NCI-H1092 treated with DMSO at 0.1 percent for 48 hours (cell line): ENCODE measurements around the gene VLDLR.

Experiments used
- DNase-seq: peaks from one replicate; lab custom pipeline; 2025; lab: John Stamatoyannopoulos, UW

Gene VLDLR

GRCh38 chr9:2620919-2621721, 467 bp upstream of the VLDLR start:
- DNase-seq = peak; percentile 87

- peak; percentile 67 for DNase-seq
These were observed 1.1 kb downstream of the VLDLR start for GRCh38 chr9:2622461-2623287.

GRCh38 chr9:2623288-2624050, 1.9 kb downstream of the VLDLR start:
- peak; percentile 63 for DNase-seq

- no peak for DNase-seq
These were observed 2.6 kb downstream of the VLDLR start for GRCh38 chr9:2624051-2624682.

- DNase-seq = no peak
These were observed 3.8 kb downstream of the VLDLR start for GRCh38 chr9:2625427-2625826.

GRCh38 chr9:2628919-2629318, 7.3 kb downstream of the VLDLR start:
- no peak for DNase-seq

- DNase-seq = no peak
These were observed 8.6 kb downstream of the VLDLR start for GRCh38 chr9:2630158-2630557.

- no peak for DNase-seq
These were observed 9.7 kb downstream of the VLDLR start for GRCh38 chr9:2631263-2631662.

- DNase-seq = no peak
These were observed 12.6 kb downstream of the VLDLR start for GRCh38 chr9:2634153-2634552.

GRCh38 chr9:2634818-2635217, 13.2 kb downstream of the VLDLR start:
- DNase-seq = no peak

GRCh38 chr9:2635922-2636321, 14.3 kb downstream of the VLDLR start:
- no peak for DNase-seq

GRCh38 chr9:2637390-2637789, 15.8 kb downstream of the VLDLR start:
- DNase-seq = no peak

GRCh38 chr9:2638871-2639673, 17.5 kb downstream of the VLDLR start:
- no peak for DNase-seq

GRCh38 chr9:2639786-2640185, 18.2 kb downstream of the VLDLR start:
- no peak for DNase-seq

- DNase-seq = no peak
These were observed 19.0 kb downstream of the VLDLR start for GRCh38 chr9:2640570-2640969.

GRCh38 chr9:2641033-2641432, 19.4 kb downstream of the VLDLR start:
- DNase-seq = no peak

- DNase-seq = no peak
These were observed 20.5 kb downstream of the VLDLR start for GRCh38 chr9:2642068-2642467.

- DNase-seq = no peak
These were observed 24.0 kb downstream of the VLDLR start for GRCh38 chr9:2645569-2645968.

GRCh38 chr9:2655411-2655901, 33.9 kb downstream of the VLDLR start:
- DNase-seq = no peak

GRCh38 chr9:2657427-2657826, 35.8 kb downstream of the VLDLR start:
- DNase-seq = no peak

- no peak for DNase-seq
These were observed 40.9 kb downstream of the VLDLR start for GRCh38 chr9:2662496-2662895.
